ENCODE measurements around the gene ANKRD23. TPM values are rescaled to one million over a fixed set of nuclear protein-coding genes. Genes with fewer than 3 reads are reported as not detected.

The ANKRD23 gene
- total and polyA plus RNA-seq, 2 donors: 3.4 to 7.5 TPM

GRCh38 chr2:96846825-96847224 lies 3.0 kb upstream of the ANKRD23 start:
- H3K27ac ChIP-seq (ENCODE audit: low read depth in 1 of 2, low read length in 1 of 2): no peak overlapping the region
- H3K27me3 ChIP-seq (ENCODE audit: control insufficient read depth in 2 of 2, insufficient read depth in 1 of 2, low read length in 1 of 2): no peaks in the 10 kb centered on the region
- no peak for DNase-seq (ENCODE audit: low read depth in 6 of 9, low spot score in 9 of 9)
- no peaks in the 10 kb centered on the region for H3K9me3 ChIP-seq (ENCODE audit: control insufficient read depth in 2 of 2, insufficient read depth in 1 of 2, low read length in 1 of 2)
- peaks cover 36 to 41% of the 10 kb centered on the region in 2 donors for H3K36me3 ChIP-seq (ENCODE audit: control insufficient read depth in 2 of 2, insufficient read depth in 2 of 2, low read length in 1 of 2)
- H3K4me3 ChIP-seq (ENCODE audit: low read length in 2 of 2): no peak overlapping the region
- 97% methylated on average over 5 of the region's 5 CpGs for WGBS
- H3K4me1 ChIP-seq (ENCODE audit: control insufficient read depth in 2 of 2, insufficient read depth in 2 of 2, low read length in 2 of 2): no peaks in the 10 kb centered on the region

GRCh38 chr2:96844405-96844808 lies 586 bp upstream of the ANKRD23 start:
- DNase-seq (ENCODE audit: low read depth in 6 of 9, low spot score in 9 of 9): no peak
- 97% methylated on average over 17 of the region's 17 CpGs for WGBS

GRCh38 chr2:96842600-96842999 lies 1.2 kb downstream of the ANKRD23 start:
- H3K36me3 ChIP-seq (ENCODE audit: control insufficient read depth in 2 of 2, insufficient read depth in 2 of 2, low read length in 1 of 2): peaks cover 18 to 20% of the 10 kb centered on the region in 2 donors
- H3K4me1 ChIP-seq (ENCODE audit: control insufficient read depth in 2 of 2, insufficient read depth in 2 of 2, low read length in 2 of 2): peaks cover 14 to 20% of the 10 kb centered on the region in 2 donors
- H3K27ac ChIP-seq (ENCODE audit: low read depth in 1 of 2, low read length in 1 of 2): no peak overlapping the region
- H3K4me3 ChIP-seq (ENCODE audit: low read length in 2 of 2): no peak overlapping the region
- H3K27me3 ChIP-seq (ENCODE audit: control insufficient read depth in 2 of 2, insufficient read depth in 1 of 2, low read length in 1 of 2): no peaks in the 10 kb centered on the region
- no peak for DNase-seq (ENCODE audit: low read depth in 6 of 9, low spot score in 9 of 9)
- H3K9me3 ChIP-seq (ENCODE audit: control insufficient read depth in 2 of 2, insufficient read depth in 1 of 2, low read length in 1 of 2): peaks cover 0 to 3% of the 10 kb centered on the region in 2 donors
- 96% methylated on average over 7 of the region's 7 CpGs for WGBS

More at GRCh38 chr2:96844405-96844808, 586 bp upstream of the ANKRD23 start:
- Histone ChIP-seq H3K4me3 (ENCODE audit: low read length in 2 of 2) (no peak overlapping the region), H3K27ac (ENCODE audit: low read depth in 1 of 2, low read length in 1 of 2) (no peak overlapping the region), H3K9me3 (ENCODE audit: control insufficient read depth in 2 of 2, insufficient read depth in 1 of 2, low read length in 1 of 2) (peaks cover 0 to 3% of the 10 kb centered on the region in 2 donors), H3K4me1 (ENCODE audit: control insufficient read depth in 2 of 2, insufficient read depth in 2 of 2, low read length in 2 of 2) (peaks cover 8 to 9% of the 10 kb centered on the region in 2 donors), H3K27me3 (ENCODE audit: control insufficient read depth in 2 of 2, insufficient read depth in 1 of 2, low read length in 1 of 2) (no peaks in the 10 kb centered on the region), H3K36me3 (ENCODE audit: control insufficient read depth in 2 of 2, insufficient read depth in 2 of 2, low read length in 1 of 2) (peaks cover 25 to 26% of the 10 kb centered on the region in 2 donors)

- H3K36me3 ChIP-seq (ENCODE audit: control insufficient read depth in 2 of 2, insufficient read depth in 2 of 2, low read length in 1 of 2): peaks cover 19 to 20% of the 10 kb centered on the region in 2 donors
- H3K4me1 ChIP-seq (ENCODE audit: control insufficient read depth in 2 of 2, insufficient read depth in 2 of 2, low read length in 2 of 2): peaks cover 14 to 20% of the 10 kb centered on the region in 2 donors
- no peaks in the 10 kb centered on the region for H3K27me3 ChIP-seq (ENCODE audit: control insufficient read depth in 2 of 2, insufficient read depth in 1 of 2, low read length in 1 of 2)
- no peak overlapping the region for H3K4me3 ChIP-seq (ENCODE audit: low read length in 2 of 2)
- no peak overlapping the region for H3K27ac ChIP-seq (ENCODE audit: low read depth in 1 of 2, low read length in 1 of 2)
- WGBS: 97% methylated on average over 16 of the region's 16 CpGs
- DNase-seq (ENCODE audit: low read depth in 6 of 9, low spot score in 9 of 9): no peak
- H3K9me3 ChIP-seq (ENCODE audit: control insufficient read depth in 2 of 2, insufficient read depth in 1 of 2, low read length in 1 of 2): peaks cover 0 to 3% of the 10 kb centered on the region in 2 donors
Measured at GRCh38 chr2:96841701-96842495, 1.9 kb downstream of the ANKRD23 start.

GRCh38 chr2:96839875-96840850 lies 3.7 kb downstream of the ANKRD23 start:
- no peaks in the 10 kb centered on the region for H3K27me3 ChIP-seq (ENCODE audit: control insufficient read depth in 2 of 2, insufficient read depth in 1 of 2, low read length in 1 of 2)
- peaks cover 14 to 26% of the 10 kb centered on the region in 2 donors for H3K36me3 ChIP-seq (ENCODE audit: control insufficient read depth in 2 of 2, insufficient read depth in 2 of 2, low read length in 1 of 2)
- H3K4me1 ChIP-seq (ENCODE audit: control insufficient read depth in 2 of 2, insufficient read depth in 2 of 2, low read length in 2 of 2): peaks cover 14 to 20% of the 10 kb centered on the region in 2 donors
- H3K27ac ChIP-seq (ENCODE audit: low read depth in 1 of 2, low read length in 1 of 2): peak overlapping the region in 1 of 2 donors; percentile 8
- WGBS: 96% methylated on average over 37 of the region's 37 CpGs
- no peak for DNase-seq (ENCODE audit: low read depth in 6 of 9, low spot score in 9 of 9)
- peak overlapping the region in 1 of 2 donors; percentile 26 for H3K4me3 ChIP-seq (ENCODE audit: low read length in 2 of 2)
- H3K9me3 ChIP-seq (ENCODE audit: control insufficient read depth in 2 of 2, insufficient read depth in 1 of 2, low read length in 1 of 2): peaks cover 0 to 3% of the 10 kb centered on the region in 2 donors

GRCh38 chr2:96839293-96839874 lies 4.4 kb downstream of the ANKRD23 start:
- Histone ChIP-seq H3K4me3 (ENCODE audit: low read length in 2 of 2) (peak overlapping the region in 1 of 2 donors; percentile 26), H3K27me3 (ENCODE audit: control insufficient read depth in 2 of 2, insufficient read depth in 1 of 2, low read length in 1 of 2) (no peaks in the 10 kb centered on the region), H3K4me1 (ENCODE audit: control insufficient read depth in 2 of 2, insufficient read depth in 2 of 2, low read length in 2 of 2) (peaks cover 14 to 20% of the 10 kb centered on the region in 2 donors), H3K9me3 (ENCODE audit: control insufficient read depth in 2 of 2, insufficient read depth in 1 of 2, low read length in 1 of 2) (peaks cover 0 to 3% of the 10 kb centered on the region in 2 donors), H3K27ac (ENCODE audit: low read depth in 1 of 2, low read length in 1 of 2) (peak overlapping the region in 1 of 2 donors; percentile 25), H3K36me3 (ENCODE audit: control insufficient read depth in 2 of 2, insufficient read depth in 2 of 2, low read length in 1 of 2) (peaks cover 15 to 32% of the 10 kb centered on the region in 2 donors)
- peak in 7 of 9 donors; percentile 50 to 89 (median 73) for DNase-seq (ENCODE audit: low read depth in 6 of 9, low spot score in 9 of 9)
- 12% methylated on average over 42 of the region's 42 CpGs for WGBS

- no peak for DNase-seq (ENCODE audit: low read depth in 6 of 9, low spot score in 9 of 9)
- H3K36me3 ChIP-seq (ENCODE audit: control insufficient read depth in 2 of 2, insufficient read depth in 2 of 2, low read length in 1 of 2): peaks cover 13 to 29% of the 10 kb centered on the region in 2 donors
- H3K27ac ChIP-seq (ENCODE audit: low read depth in 1 of 2, low read length in 1 of 2): peak overlapping the region in 1 of 2 donors; percentile 42
- H3K4me1 ChIP-seq (ENCODE audit: control insufficient read depth in 2 of 2, insufficient read depth in 2 of 2, low read length in 2 of 2): peaks cover 14 to 20% of the 10 kb centered on the region in 2 donors
- H3K27me3 ChIP-seq (ENCODE audit: control insufficient read depth in 2 of 2, insufficient read depth in 1 of 2, low read length in 1 of 2): no peaks in the 10 kb centered on the region
- 87% methylated on average over 23 of the region's 23 CpGs for WGBS
- H3K9me3 ChIP-seq (ENCODE audit: control insufficient read depth in 2 of 2, insufficient read depth in 1 of 2, low read length in 1 of 2): peaks cover 0 to 3% of the 10 kb centered on the region in 2 donors
- H3K4me3 ChIP-seq (ENCODE audit: low read length in 2 of 2): no peak overlapping the region
Measured at GRCh38 chr2:96838345-96839292, 5.2 kb downstream of the ANKRD23 start.

- H3K9me3 ChIP-seq (ENCODE audit: control insufficient read depth in 2 of 2, insufficient read depth in 1 of 2, low read length in 1 of 2): peaks cover 0 to 3% of the 10 kb centered on the region in 2 donors
- H3K36me3 ChIP-seq (ENCODE audit: control insufficient read depth in 2 of 2, insufficient read depth in 2 of 2, low read length in 1 of 2): peaks cover 23 to 39% of the 10 kb centered on the region in 2 donors
- no peak for DNase-seq (ENCODE audit: low read depth in 6 of 9, low spot score in 9 of 9)
- over 99% methylated on average over 9 of the region's 9 CpGs for WGBS
- H3K27me3 ChIP-seq (ENCODE audit: control insufficient read depth in 2 of 2, insufficient read depth in 1 of 2, low read length in 1 of 2): no peaks in the 10 kb centered on the region
- peaks cover 14 to 27% of the 10 kb centered on the region in 2 donors for H3K4me1 ChIP-seq (ENCODE audit: control insufficient read depth in 2 of 2, insufficient read depth in 2 of 2, low read length in 2 of 2)
- H3K27ac ChIP-seq (ENCODE audit: low read depth in 1 of 2, low read length in 1 of 2): no peak overlapping the region
- H3K4me3 ChIP-seq (ENCODE audit: low read length in 2 of 2): no peak overlapping the region
Measured at GRCh38 chr2:96837575-96837974, 6.2 kb downstream of the ANKRD23 start.
